ENCODE measurements around the gene KIF2C.
"Not testable (repeated sequence)": the region's sequence is repeated elsewhere in the genome, so short reads cannot be mapped to it uniquely, and the experiment has no call there.

KIF2C gene

DNA sequence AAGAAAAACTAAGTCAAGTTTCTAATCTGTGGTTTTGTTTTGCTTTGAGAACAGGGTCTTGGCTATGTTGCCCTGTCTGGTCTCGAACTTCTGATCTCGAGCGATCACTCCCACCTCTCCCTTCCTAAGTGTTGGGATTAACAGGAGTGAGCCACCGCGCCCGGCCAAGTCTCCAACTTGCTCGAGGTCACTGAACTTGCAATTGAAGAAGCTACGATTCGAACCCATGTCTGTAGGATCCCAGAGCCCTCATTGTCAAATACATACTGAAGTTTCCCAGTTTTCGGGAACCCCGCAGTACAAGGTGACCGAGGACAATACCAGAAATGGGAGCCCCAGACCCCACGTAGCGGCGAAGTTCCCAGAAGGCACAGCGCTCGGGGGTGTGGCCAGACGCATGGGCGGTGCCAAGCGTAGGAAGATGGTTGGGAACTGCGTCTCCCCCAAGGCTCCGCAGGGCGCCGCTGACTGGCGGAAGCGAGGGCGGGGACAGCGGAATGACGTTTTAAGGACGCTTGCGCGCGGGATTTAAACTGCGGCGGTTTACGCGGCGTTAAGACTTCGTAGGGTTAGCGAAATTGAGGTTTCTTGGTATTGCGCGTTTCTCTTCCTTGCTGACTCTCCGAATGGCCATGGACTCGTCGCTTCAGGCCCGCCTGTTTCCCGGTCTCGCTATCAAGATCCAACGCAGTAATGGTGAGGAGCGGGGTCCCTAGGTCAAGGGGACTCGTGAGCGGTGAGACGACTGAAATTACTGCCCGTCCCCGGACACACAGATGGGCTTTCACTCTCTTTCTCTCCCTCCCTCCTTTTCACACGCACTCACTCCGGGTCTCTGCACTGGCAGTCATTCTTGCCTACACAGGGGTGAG lies at the start of gene KIF2C:
Gene KIF2C, plus strand, starts transcription at position 531 of the 872 bp plus-strand sequence. Its CDS starts 96 bp downstream, at position 627.
- peak within 1 kb of the TSS; percentile 90 for H3K27ac Mint-ChIP-seq
- DNase-seq, result peak; percentile 98
- H3K27me3 Mint-ChIP-seq, result no peaks in the 10 kb centered on the region
- H3K4me3 Mint-ChIP-seq, result peak within 1 kb of the TSS; percentile 89
- no peaks in the 10 kb centered on the region for H3K9me3 Mint-ChIP-seq
- CTCF ChIA-PET, result interaction anchor here (1.0 to 2.4 kb wide), 3 partner anchors 10 to 57 kb away, joined by 3 to 8 read pairs (median 6); no protein-coding TSS in a partner anchor
- H3K4me1 Mint-ChIP-seq, result peaks cover 45% of the 10 kb centered on the region
- H3K36me3 Mint-ChIP-seq, result peaks cover 24% of the 10 kb centered on the region

GRCh38 chr1:44693159-44693558 lies 46.5 kb upstream of the KIF2C start:
- Mint-ChIP-seq H3K9me3 (no peaks in the 10 kb centered on the region), H3K4me3 (no peak overlapping the region), H3K27ac (no peak overlapping the region), H3K4me1 (peaks cover 15% of the 10 kb centered on the region), H3K36me3 (no peaks in the 10 kb centered on the region), H3K27me3 (peaks cover 9% of the 10 kb centered on the region)
- no peak for DNase-seq
- CTCF ChIA-PET, result no interaction called here

DNA sequence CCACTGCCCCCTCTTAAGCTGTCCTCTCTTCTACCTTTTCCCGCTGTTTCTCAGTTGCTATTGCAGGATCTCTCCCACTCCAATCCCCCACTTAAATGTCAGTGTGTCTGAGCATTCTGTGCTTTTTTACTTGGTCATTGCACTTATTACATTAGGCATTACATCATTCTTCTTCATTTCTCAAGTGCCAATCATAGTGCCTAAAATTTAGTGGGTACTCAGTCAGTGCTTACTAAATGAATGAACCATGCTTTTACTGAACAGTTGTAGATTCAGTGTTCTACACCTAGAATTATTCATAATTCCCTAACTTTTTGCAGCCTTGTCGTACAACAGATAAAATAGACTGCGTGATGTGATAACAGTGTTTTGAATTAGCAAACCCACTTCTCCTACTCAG lies 45.7 kb upstream of the KIF2C start:
- peaks cover 15% of the 10 kb centered on the region for H3K4me1 Mint-ChIP-seq
- H3K36me3 Mint-ChIP-seq, result no peaks in the 10 kb centered on the region
- CTCF ChIA-PET, result no interaction called here
- no peak overlapping the region for H3K4me3 Mint-ChIP-seq
- no peak overlapping the region for H3K27ac Mint-ChIP-seq
- H3K27me3 Mint-ChIP-seq, result peaks cover 9% of the 10 kb centered on the region
- no peaks in the 10 kb centered on the region for H3K9me3 Mint-ChIP-seq
- no peak for DNase-seq

DNA sequence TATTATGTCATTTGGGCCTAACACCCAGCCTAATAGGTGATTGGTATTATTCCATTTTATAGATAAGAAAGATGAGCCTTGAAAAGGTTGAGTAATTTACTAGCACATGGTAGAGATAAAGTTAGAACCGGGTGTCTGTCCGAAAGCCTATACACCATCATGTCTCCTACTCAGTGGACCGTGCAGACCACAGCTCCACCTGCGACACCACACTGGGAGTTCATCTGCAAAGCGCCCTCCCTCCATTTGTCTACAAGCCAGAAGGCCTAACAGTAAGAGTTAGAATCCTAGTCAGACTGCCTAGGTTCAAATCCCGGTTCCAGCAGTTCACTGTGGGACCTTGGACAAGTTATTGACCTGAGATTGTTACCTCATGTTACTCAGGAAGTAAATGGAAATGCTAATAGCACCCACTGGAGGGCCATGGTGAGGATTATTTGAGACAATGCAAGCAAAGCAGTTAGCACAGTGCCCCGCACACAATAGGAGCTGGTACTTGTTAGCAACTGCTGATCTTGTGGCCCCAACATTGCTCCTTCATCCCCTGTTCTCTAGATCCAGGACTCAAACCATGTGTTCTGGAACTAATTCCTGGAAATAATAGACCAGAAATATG lies 44.7 kb upstream of the KIF2C start:
- CTCF ChIA-PET, result interaction anchor here (0.7 kb wide), 1 partner anchor 86 kb away, joined by 3 read pairs; no protein-coding TSS in a partner anchor
- peaks cover under 1% of the 10 kb centered on the region for H3K36me3 Mint-ChIP-seq
- H3K27ac Mint-ChIP-seq, result no peak overlapping the region
- peaks cover 15% of the 10 kb centered on the region for H3K4me1 Mint-ChIP-seq
- no peak overlapping the region for H3K4me3 Mint-ChIP-seq
- DNase-seq, result no peak
- peaks cover 9% of the 10 kb centered on the region for H3K27me3 Mint-ChIP-seq
- H3K9me3 Mint-ChIP-seq, result no peaks in the 10 kb centered on the region

DNA sequence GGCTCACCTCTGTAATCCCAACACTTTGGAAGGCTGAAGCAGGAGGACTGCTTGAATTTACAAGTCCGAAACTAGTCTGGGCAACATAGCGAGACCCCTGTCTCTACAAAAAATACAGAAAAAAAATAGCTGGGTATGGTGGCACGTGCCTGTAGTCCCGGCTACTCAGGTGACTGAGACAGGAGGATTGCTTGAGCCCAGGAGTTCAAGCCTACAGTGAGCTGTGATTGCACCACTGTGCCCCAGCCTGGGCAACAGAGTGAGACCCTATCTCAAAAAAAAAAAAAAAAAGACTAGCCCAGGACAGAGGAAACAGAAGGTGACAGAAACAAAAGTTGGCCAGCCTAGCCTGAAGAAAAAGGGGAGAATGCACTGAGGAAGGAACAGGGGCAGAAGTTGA lies 44.0 kb upstream of the KIF2C start:
- CTCF ChIA-PET, result interaction anchor here (0.7 to 0.8 kb wide), 2 partner anchors 14 to 85 kb away, joined by 3 read pairs; no protein-coding TSS in a partner anchor
- Mint-ChIP-seq H3K4me1 (peaks cover 15% of the 10 kb centered on the region), H3K36me3 (peaks cover 1% of the 10 kb centered on the region), H3K27ac (no peak overlapping the region), H3K27me3 (peaks cover 9% of the 10 kb centered on the region), H3K4me3 (no peak overlapping the region), H3K9me3 (no peaks in the 10 kb centered on the region)
- DNase-seq, result no peak

GRCh38 chr1:44696101-44696500 lies 43.5 kb upstream of the KIF2C start:
- Mint-ChIP-seq H3K27me3 (peaks cover 8% of the 10 kb centered on the region), H3K27ac (no peak overlapping the region), H3K9me3 (no peaks in the 10 kb centered on the region), H3K4me1 (peaks cover 15% of the 10 kb centered on the region), H3K36me3 (peaks cover 1% of the 10 kb centered on the region), H3K4me3 (no peak overlapping the region)
- DNase-seq, result no peak
- CTCF ChIA-PET, result interaction anchor here (0.8 to 1.7 kb wide), 5 partner anchors 14 to 41 kb away, joined by 3 to 6 read pairs (median 3); partner anchors contain the start of gene RNU5D-1

DNA sequence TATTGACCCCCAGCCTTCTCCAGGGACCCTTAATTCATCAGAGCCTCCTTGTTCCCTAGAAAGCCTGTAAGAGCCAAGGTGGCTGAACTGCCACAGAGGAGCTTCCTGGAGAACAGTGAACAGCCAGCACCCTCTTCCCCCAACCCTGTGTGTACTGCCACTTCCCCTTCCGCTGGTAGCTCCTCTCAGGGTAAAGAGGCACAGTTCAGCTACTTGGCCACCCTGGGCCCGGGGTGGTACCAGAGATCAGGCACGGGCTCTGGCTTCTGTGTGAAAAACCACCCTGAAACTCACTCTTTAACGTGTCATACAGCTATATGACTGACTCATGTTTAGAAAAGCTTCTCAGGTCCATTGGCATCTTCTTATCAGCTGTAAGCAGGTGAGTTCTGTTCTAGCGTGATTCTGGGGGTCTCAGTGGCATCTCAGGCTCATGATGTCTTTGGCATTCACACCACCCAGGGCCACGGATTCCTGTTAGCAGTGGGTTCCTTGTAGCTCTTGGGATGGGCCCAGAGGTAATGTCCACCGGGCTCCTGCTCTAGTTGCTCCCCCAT lies 42.8 kb upstream of the KIF2C start:
- H3K4me3 Mint-ChIP-seq, result no peak overlapping the region
- peaks cover 3% of the 10 kb centered on the region for H3K27me3 Mint-ChIP-seq
- peak; percentile 61 for DNase-seq

GRCh38 chr1:44698138-44698537 lies 41.5 kb upstream of the KIF2C start:
- Mint-ChIP-seq H3K27ac (no peak overlapping the region), H3K36me3 (peaks cover 1% of the 10 kb centered on the region), H3K9me3 (no peaks in the 10 kb centered on the region), H3K4me3 (no peak overlapping the region), H3K4me1 (peaks cover 15% of the 10 kb centered on the region), H3K27me3 (peaks cover 3% of the 10 kb centered on the region)
- CTCF ChIA-PET, result interaction anchor here (2.0 kb wide), 2 partner anchors 9 to 45 kb away, joined by 7 to 9 read pairs; no protein-coding TSS in a partner anchor
- no peak for DNase-seq

More for the DNA sequence above, 42.8 kb upstream of the KIF2C start:
- Mint-ChIP-seq H3K36me3 (peaks cover 1% of the 10 kb centered on the region), H3K27ac (peak overlapping the region; percentile 63), H3K4me1 (peaks cover 15% of the 10 kb centered on the region), H3K9me3 (no peaks in the 10 kb centered on the region)
- CTCF ChIA-PET, result interaction anchor here (1.0 to 2.0 kb wide), 6 partner anchors 10 to 44 kb away, joined by 3 to 9 read pairs (median 5); partner anchors contain the start of gene RNU5D-1

- H3K4me1 Mint-ChIP-seq, result peaks cover 15% of the 10 kb centered on the region
- H3K4me3 Mint-ChIP-seq, H3K27ac Mint-ChIP-seq, H3K36me3 Mint-ChIP-seq, H3K27me3 Mint-ChIP-seq, DNase-seq, H3K9me3 Mint-ChIP-seq: not testable (repeated sequence)
- CTCF ChIA-PET, result interaction anchor here (2.0 kb wide), 1 partner anchor 47 kb away, joined by 7 read pairs; no protein-coding TSS in a partner anchor
Measured at GRCh38 chr1:44699375-44699774, 40.3 kb upstream of the KIF2C start.

DNA sequence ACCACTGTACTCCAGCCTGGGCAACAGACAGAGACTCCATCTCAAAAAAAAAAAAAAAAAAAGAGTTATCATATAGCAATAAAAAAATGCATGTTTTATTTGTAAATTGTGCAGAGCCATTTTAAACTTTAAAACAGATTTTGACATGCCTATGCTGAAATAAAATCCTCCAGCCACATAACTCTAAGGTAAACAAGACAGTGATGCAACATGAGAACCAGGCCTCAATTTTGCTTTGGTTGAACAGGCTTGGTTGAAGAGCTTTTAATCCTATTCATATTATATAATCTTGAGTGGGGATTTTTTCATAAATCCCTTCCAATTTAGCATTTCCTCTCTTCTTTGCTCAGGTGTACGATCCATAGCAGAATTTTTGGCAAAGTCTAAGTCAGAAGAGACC lies 39.1 kb upstream of the KIF2C start:
- CTCF ChIA-PET, result interaction anchor here (2.0 kb wide), 1 partner anchor 48 kb away, joined by 7 read pairs; no protein-coding TSS in a partner anchor
- Mint-ChIP-seq H3K4me1 (peaks cover 15% of the 10 kb centered on the region), H3K27ac (no peak overlapping the region), H3K4me3 (no peak overlapping the region), H3K9me3 (no peaks in the 10 kb centered on the region), H3K36me3 (peaks cover 1% of the 10 kb centered on the region), H3K27me3 (peaks cover 3% of the 10 kb centered on the region)
- DNase-seq, result no peak

DNA sequence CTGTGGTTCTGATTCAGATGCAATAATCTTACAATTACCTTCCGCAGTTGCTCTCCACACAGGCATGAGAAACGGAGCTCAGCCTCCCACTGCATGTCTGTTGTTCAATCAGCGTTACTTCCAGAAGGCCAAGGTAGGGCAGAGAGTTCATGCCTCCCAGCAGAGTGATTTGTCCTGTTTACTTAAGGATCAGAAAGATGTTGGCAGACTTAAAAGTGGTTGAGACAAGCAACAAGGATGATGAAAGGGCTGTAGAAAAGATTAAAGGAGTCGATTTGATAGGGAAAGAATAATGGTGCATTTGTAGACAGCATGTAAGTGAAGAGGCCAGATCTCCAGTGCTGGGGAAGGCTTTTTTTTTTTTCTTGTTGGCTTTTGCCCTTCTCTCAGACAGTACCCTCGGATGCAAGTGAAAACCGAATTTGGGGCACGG lies 38.5 kb upstream of the KIF2C start:
- CTCF ChIA-PET, result interaction anchor here (2.0 kb wide), 1 partner anchor 48 kb away, joined by 7 read pairs; no protein-coding TSS in a partner anchor
- DNase-seq, result no peak
- Mint-ChIP-seq H3K27ac (no peak overlapping the region), H3K27me3 (peaks cover 3% of the 10 kb centered on the region), H3K36me3 (peaks cover 1% of the 10 kb centered on the region), H3K4me3 (no peak overlapping the region), H3K9me3 (no peaks in the 10 kb centered on the region), H3K4me1 (peaks cover 15% of the 10 kb centered on the region)

DNA sequence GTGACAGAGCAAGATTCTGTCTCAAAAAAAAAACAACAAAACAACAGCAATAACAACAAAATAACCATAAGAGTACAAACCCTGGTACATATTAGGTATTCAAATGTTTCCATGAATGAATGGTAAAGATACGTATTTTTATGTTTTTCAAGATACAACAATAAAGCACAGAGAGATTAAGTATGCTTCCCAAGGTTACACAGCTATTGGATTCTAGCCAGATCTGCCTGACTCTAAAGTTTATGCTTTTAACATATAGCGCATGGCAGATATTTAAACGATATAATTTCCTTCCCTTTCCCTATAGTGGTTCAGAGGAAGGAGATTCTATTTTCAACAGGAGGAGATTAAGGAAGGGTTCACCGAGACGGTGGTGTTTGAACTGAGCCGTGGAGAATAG lies 34.2 kb upstream of the KIF2C start:
- no peaks in the 10 kb centered on the region for H3K9me3 Mint-ChIP-seq
- no peak overlapping the region for H3K27ac Mint-ChIP-seq
- no peak for DNase-seq
- peaks cover 10% of the 10 kb centered on the region for H3K4me1 Mint-ChIP-seq
- no peak overlapping the region for H3K4me3 Mint-ChIP-seq
- CTCF ChIA-PET, result interaction anchor here (0.6 to 2.0 kb wide), 2 partner anchors 23 to 173 kb away, joined by 3 to 4 read pairs; no protein-coding TSS in a partner anchor
- peaks cover 23% of the 10 kb centered on the region for H3K27me3 Mint-ChIP-seq
- no peaks in the 10 kb centered on the region for H3K36me3 Mint-ChIP-seq

GRCh38 chr1:44705938-44706337 lies 33.7 kb upstream of the KIF2C start:
- Mint-ChIP-seq H3K36me3 (no peaks in the 10 kb centered on the region), H3K27me3 (peaks cover 27% of the 10 kb centered on the region), H3K27ac (no peak overlapping the region), H3K9me3 (no peaks in the 10 kb centered on the region), H3K4me1 (peaks cover 10% of the 10 kb centered on the region), H3K4me3 (no peak overlapping the region)
- no peak for DNase-seq
- CTCF ChIA-PET, result interaction anchor here (1.4 to 2.0 kb wide), 3 partner anchors 14 to 22 kb away, joined by 4 to 7 read pairs (median 6); no protein-coding TSS in a partner anchor
